GM21526 (cell line): ENCODE data around the gene PFDN1.
"Not testable (repeated sequence)": the region's sequence is repeated elsewhere in the genome, so short reads cannot be mapped to it uniquely, and the experiment has no call there.

Experiments
- ATAC-seq: cut with Tn5 transposase; IDR thresholded peaks from one replicate; pipeline ENCODE4 v1.9.1; 2021; ENCODE audit warnings: moderate library complexity; ENCODE audit not compliant: unreplicated experiment, low FRiP score

PFDN1 gene

DNA sequence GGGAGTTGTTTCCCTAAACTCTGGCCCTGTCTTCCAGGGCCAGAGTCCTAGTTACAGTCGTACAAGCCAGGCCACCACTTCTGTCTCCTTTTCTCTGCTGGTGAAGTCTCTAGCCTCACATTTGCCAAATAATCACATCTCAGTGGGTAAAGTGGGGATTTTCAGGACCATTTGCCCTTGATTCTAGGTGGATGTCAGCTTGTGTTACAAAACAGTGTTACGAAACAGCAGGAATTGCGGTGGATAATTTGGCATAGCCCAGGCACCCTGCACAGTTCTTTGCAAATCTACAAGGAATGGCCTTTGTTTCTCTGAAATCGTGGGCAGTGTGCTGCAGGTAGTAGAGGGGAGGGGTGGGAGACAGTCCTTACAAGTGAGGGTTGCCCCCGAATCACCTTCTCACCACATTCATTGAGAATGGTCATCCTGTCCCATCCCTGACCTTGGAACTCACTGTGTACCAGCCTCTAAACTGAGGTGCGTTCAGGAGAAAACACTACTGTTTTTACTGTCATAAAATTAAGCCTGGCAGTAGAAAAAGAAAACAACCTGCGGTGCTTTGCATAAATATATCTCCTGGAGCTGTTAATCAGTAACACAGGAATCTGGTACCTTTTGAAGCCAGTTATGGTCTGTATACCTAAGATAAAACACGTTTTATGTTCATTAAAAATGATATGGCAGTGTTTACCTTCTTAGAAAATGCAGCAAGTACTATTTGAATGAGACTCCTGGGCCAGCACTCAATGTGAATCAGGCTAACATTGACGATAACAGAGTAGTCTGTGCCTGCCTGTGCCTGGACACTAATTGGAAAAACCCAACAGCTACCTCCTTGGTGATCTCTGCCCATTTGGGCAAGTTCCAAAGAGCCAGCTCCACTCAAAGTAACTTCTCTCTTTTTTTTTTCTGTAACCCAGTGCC is 83.6 kb downstream of the PFDN1 start:
- ATAC-seq: no peak

DNA sequence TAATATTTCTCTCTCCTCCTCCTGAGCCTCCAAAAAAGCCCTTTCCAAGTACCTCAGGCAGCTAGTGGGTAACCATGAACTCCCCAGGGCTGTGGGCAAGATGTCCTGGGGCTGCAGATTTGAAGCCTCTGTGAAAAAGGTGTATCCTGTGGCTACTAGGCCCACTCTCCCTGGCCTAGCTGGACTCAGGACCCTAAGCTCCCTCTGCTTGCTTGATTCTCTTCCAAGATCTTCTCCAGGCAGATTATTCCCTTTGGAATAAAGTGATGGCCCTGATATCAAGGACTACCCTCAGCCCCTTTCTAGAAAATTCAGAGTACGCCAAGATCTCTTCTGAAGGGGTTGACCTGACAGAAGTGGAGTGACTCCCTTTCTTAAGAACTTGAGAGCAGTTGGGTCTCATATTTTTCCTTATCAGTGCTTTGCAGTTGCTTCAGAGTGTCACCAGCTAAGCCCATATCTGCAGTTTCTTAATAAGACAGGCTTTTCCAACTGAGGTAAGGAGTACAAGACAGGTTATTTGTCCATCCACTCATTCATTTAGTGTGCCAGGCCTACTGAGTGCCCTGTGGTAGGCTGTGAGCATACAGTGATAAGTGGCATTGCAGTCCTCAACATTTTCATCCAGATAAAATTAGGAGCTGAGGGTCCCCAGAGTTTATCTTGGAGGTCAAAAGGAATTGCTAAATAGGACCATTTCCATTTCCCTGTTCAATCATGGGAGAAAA is 85.4 kb downstream of the PFDN1 start:
- no peak for ATAC-seq

DNA sequence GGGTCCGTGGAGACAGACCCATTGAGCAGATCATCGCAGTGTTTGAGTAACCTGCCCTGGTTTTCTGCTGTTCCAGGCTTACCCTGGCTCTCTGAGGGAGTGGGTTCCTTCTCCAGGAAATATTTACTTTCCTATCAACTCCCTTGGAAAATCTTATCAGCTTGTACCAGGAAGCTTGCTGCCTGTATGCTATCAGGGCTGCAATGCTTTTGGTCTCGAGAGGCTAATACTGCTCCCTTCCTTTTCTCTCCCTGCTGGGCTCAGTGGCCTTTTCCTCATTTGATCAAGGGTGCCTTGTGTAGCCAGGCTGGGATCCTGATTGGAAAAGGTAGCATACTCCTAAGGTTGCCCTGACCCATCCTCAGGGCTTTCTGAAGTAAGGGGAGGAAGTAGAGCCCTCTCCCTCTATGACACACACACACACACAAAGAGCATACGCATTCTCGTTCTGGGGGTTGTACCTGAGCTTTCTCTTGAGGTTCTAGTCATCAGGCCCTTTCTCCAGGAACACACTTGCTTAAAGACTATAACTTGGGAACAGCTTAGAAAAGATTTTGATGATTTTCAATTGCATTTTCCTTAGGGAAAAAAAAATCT is 86.3 kb downstream of the PFDN1 start:
- ATAC-seq: no peak

DNA sequence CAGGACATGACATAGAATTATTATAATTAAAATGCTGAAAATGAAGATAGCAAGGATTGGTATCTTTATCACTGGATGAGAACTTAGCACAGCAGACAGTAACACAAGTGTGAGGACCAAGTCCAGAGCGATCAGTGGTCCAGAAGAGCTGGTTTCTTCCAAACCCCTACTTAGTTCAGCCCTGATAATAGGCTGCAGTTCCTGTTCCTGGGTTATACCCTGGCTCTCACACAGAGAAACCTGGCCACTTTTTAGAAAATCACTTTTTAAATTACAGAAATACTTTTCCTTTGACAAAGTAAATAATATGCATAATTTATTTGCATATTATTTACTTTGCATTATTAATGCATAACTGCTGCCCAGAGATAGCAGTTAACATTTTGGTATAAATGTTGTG is 87.6 kb downstream of the PFDN1 start:
- no peak for ATAC-seq

DNA sequence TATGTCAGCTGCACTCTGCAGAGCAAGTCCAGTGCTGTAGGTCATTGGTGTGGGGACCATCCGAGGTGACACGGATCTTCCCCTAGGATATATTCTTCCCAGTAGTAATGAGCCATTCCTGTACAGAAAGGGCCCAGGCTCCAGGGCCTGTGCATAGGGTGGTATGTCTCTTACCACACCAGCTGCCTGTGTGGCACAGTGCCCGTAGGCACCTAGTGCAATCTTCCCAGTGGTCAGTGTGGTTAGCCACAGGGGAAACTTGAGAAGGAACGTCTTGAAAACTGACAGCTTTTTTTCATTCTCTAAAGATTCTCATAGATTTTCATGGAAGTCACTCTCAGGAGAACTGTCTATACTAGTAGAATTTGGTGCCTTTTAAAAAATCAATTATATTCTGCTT is 88.1 kb downstream of the PFDN1 start:
- ATAC-seq: no peak

DNA sequence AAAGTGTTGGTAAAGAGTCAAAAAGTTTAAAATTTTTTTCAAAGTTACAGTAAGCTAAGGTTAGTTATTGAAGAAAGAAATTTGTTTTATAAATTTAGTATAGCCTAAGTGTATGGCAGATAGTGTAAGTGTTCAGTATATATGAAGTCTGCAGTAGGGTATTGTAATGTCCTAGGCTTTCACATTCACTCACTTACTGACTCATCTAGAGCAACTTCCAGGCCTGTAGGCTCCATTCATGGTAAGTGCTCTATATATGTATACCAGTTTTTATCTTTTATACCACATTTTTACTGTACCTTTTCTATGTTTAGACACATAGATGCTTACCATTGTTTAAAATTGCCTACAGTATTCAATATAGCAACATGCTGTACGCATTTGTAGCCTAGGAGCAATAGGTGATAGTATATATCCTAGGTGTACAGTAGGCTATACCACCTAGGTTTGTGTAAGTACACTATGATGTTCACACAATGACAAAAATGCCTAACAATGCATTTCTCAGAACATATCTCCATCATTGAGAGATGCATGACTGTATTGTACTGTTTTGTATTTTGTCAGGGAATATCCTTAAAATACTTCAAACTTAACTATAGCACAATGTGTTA is 89.4 kb downstream of the PFDN1 start:
- no peak for ATAC-seq

DNA sequence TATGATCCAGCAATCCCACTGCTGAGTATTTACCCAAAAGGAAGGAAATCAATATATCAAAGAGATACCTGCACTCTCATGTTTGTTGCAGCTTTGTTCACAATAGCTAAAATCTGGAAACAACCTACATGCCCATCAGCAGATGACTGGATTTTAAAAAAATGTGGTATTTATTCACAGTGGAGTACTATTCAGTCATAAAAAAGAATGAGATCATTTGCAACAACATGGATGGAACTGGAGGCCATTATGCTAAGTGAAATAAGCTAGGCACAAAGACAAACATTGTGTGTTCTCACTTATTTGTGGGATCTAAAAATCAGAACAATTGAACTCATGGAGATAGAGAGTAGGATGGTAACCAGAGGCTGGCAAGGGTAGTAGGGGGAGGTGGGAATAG is 94.8 kb downstream of the PFDN1 start:
- ATAC-seq: no peak

DNA sequence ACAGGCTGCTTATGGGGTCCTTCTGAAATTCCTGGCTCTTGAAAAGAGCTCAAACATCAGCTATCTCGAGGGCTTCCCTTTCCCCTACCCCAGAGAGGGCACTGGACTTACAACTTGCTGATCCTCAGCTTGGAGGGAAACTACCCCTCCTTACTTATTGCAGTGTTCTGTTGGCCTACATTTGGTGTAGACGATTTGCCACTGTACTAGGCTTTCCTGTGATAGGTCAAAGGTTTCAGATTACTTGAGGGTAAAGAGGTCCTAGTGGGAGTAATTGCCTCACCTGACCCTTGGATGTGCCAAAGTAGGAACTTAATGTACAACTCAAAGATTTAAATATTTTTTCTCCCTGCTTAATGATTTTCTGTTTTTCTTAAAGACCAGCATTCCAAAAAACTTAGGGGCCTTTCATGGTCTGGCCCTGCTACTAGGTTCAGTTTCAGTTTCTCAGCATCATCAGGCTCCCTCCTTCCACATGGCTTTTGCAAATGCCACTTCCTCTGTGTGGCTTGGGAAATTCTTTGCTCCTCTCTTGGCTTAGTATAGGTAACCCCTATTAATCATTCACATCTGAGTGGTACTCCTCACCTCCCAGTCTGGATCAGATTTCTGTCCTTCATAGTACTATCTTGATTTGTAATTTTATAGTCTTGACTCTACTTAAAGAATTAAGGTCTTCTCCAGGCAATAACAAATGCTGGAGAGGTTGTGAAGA is 95.5 kb downstream of the PFDN1 start:
- no peak for ATAC-seq

DNA sequence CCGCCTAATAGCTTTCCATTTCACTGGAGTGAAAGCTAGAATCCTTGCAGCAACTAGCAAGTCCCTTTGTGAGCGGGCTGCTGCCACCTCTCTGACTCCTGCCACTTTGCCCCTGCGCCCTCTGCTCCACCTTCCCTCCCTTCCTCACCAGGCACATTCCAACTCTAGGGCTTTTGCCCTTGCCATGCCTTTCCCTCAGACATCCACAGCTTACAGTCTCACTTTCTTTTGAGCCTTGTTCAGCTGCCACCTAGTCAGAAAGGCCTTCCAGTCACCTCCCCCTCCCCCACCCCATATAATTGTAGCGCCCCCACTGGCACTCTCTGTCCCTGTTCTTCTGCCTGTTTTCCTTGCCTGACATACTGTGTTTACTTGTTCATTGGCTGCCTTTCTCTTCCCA is 96.9 kb downstream of the PFDN1 start:
- no peak for ATAC-seq

DNA sequence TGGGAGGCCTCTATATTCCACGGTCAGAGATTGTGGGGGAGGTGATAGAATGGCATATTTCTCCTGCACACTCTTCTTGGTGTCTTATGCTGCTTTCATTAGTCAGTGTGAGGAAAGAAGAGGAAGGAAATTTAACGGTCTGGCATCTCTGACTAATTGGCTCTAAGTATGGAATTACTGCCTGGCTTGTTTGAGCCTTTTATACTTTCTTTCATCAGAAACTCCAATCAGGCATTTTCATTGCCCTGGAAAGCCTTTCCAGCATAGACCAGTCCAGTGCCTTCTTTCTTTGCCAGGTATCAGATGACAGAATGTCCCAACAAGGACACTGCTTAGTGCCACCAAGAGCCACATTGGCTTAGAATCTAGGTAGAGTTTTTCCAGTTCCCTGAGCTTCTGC is 97.7 kb downstream of the PFDN1 start:
- ATAC-seq: no peak

DNA sequence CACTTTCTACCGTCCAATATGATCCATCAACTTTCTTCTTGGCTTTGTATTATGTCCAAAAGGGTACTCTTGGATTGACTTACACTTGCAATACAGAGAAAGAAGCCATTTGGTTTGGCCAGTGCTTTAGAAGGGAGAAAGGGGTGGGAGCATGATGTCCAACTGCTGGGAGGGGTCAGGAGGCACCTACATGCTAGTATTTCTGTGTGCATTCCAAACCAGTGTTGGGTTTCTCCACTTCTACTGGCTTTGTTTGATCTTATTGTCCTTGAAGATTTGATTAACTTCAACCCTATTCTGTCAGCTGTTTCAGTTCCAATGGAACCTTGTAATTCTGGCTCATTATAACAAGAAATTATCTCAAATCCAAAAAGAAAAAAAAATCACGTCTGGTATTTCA is 100.3 kb downstream of the PFDN1 start:
- ATAC-seq: no peak

DNA sequence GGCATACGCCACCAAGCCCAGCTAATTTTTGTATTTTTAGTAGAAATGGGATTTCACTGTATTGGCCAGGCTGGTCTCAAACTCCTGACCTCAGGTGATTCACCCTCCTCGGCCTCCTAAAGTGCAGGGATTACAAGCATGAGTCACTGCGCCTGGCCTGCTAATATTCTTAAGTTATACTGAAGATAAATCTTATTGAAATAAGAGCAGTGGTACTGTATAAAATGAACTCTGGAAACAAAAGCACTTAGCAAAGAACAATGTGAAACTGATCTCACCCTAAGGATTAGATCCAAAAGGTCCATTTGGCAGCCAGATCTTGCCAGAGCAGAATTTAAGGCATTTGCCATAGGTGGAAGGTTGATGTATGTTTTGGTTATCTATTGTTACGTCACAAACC is 100.8 kb downstream of the PFDN1 start:
- ATAC-seq: no peak

DNA sequence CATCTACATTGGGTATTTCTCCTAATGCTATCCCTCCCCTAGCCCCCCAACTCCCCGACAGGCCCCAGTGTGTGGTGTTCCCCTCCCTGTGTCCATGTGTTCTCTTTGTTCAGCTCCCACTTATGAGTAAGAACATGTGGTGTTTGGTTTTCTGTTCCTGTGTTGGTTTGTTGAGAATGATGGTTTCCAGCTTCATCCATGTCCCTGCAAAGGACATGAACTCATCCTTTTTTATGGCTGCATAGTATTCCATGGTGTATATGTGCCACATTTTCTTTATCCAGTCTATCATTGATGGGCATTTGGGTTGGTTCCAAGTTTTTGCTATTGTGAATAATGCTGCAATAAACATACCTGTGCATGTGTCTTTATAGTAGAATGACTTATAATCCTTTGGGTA is 104.0 kb downstream of the PFDN1 start:
- ATAC-seq: not testable (repeated sequence)

DNA sequence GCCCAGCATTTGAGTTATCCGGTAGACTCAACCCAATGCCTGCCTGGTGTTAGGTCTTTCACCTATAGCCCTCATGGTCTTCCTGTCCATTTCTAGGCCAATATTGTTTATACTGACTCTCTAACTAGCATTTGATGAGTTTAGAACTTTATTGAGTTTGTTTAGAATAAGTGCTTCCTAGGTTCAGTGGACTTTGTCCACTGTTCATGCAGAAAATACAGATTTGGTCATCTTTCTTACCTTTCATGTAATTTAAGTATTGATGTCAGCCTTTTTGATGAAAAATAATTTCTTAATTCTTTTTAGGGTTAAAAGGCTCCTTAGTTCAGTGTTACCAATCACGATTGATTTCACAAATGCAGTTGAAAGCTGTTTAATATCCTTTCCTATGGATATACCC is 105.9 kb downstream of the PFDN1 start:
- ATAC-seq: no peak

DNA sequence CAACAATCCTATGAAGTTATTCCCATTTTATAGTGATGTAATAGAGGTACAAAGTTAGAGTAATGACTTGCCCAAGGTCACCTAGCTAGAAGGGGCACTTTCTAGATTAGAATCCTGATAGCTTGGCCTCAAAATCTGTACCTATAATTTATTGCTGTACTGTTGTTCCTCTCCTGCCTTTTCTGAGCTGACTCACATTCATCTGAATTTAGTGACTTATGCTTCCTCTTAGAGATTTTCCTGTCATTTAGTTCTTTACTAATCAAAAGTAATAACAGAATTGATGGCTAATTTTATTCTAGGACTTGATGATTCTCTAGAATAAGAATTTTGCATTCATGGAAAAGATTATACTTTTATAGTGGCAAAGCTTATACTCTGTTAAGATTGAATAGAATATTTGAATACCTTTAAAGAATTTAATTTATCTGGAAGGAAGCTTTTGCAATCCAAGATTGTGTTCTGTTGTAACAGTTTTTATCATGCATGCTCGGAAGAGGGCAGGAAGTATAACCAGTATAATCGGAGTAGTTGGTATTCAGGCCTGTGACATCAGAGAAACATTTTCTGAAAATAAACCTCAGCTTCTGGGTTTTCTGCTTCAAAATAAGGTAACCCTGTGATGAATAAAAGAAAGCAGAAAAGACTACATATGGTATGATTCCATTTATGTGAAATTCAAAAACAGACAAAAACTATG is 106.6 kb downstream of the PFDN1 start:
- ATAC-seq: no peak
